Thyroid gland (tissue), 4 donors: Measurements from ENCODE around the gene PILRA. TPM values are rescaled to one million over a fixed set of nuclear protein-coding genes. Genes with fewer than 3 reads are reported as not detected.

ENCODE experiments used
- DNase-seq, 2 donors: peaks; one replicate each; pipeline ENCODE4 v3.0.0-alpha.2; 2019
- H3K27ac ChIP-seq, 3 donors: fragments of 200-600 bp; sonication (generic); 1 replicate in 2 of 3; 2 replicates in 1 of 3; pipeline ENCODE4 v1.5.1; 2016 to 2019; ENCODE audit warnings: mild to moderate bottlenecking in 1 of 3, moderate library complexity in 1 of 3
- H3K27me3 ChIP-seq: fragments of 200-600 bp; sonication (generic); one replicate; pipeline ENCODE4 v1.5.1; 2019
- H3K36me3 ChIP-seq, 2 donors: fragments of 200-600 bp; sonication (generic); one replicate each; pipeline ENCODE4 v1.5.1; 2016 to 2019
- H3K4me1 ChIP-seq, 2 donors: fragments of 200-600 bp; sonication (generic); one replicate each; pipeline ENCODE4 v1.5.1; 2017 to 2019
- H3K4me3 ChIP-seq, 3 donors: fragments of 200-600 bp; sonication (generic); replicated peaks in 1 of 3; 1 replicate in 2 of 3; 2 replicates in 1 of 3; pipeline ENCODE4 v1.5.1; 2016; ENCODE audit warnings: mild to moderate bottlenecking in 1 of 3
- H3K9me3 ChIP-seq: fragments of 200-600 bp; sonication (generic); one replicate; pipeline ENCODE4 v1.5.1; 2017
- CTCF ChIP-seq, 6 experiments: fragments of 200-600 bp in 3 of 6; fragments of 450-650 bp in 3 of 6; sonication (generic) in 3 of 6; IDR thresholded peaks; one replicate each; pipeline ENCODE4 v1.5.1; 2016 to 2019; ENCODE audit warnings: antibody characterized with exemption in 6 of 6, mild to moderate bottlenecking in 2 of 6, inconsistent platforms in 1 of 6, moderate library complexity in 1 of 6
- POLR2A ChIP-seq, 2 donors: fragments of 450-650 bp; IDR thresholded peaks; one replicate each; pipeline ENCODE4 v1.6.1; 2017; ENCODE audit warnings: antibody characterized with exemption in 2 of 2, mild to moderate bottlenecking in 2 of 2, moderate library complexity in 1 of 2
- WGBS, 2 donors: methylation state at CpG; one replicate each; pipeline ENCODE4 v1.1.5; 2017; 5-methylcytosine and 5-hydroxymethylcytosine counted together
- intact Hi-C: fragments of 100-400 bp; cut with DNase I; formaldehyde crosslinking; loops from one replicate; pipeline ENCODE4 v1.15.1; 2023
- total RNA-seq, 4 donors: library from RNA; depleted of rRNA; stranded (reverse); fragments of >200 nt; gene quantifications; one replicate each; pipeline ENCODE4 v1.2.3, GENCODE V29; 2016

PILRA gene
- total RNA-seq, 4 donors from 2014 or later: 2.4 to 6.4 (median 4.4) TPM

GRCh38 chr7:100418930-100419659, 45.8 kb downstream of the PILRA start:
- TF ChIP-seq POLR2A (IDR thresholded peaks at IDR 0.05) (no peak), CTCF (IDR thresholded peaks at IDR 0.05) (no peak)
- H3K4me3 ChIP-seq: no peak overlapping the region
- H3K4me1 ChIP-seq: no peaks in the 10 kb centered on the region
- WGBS, 2 donors: 87 to 90% methylated on average over 1 of the region's 1 CpG
- no peak for DNase-seq
- no peaks in the 10 kb centered on the region for H3K27me3 ChIP-seq
- H3K27ac ChIP-seq: no peak overlapping the region
- no peaks in the 10 kb centered on the region for H3K9me3 ChIP-seq
- no peaks in the 10 kb centered on the region for H3K36me3 ChIP-seq
- intact Hi-C loops: no loop called here

- WGBS, 2 donors: 71 to 79% methylated on average over 1 of the region's 1 CpG
- no peaks in the 10 kb centered on the region for H3K27me3 ChIP-seq
- no peak for DNase-seq
- no peaks in the 10 kb centered on the region for H3K9me3 ChIP-seq
- no peak overlapping the region for H3K27ac ChIP-seq
- H3K36me3 ChIP-seq: no peaks in the 10 kb centered on the region
- no peak overlapping the region for H3K4me3 ChIP-seq
- H3K4me1 ChIP-seq: no peaks in the 10 kb centered on the region
- TF ChIP-seq CTCF (IDR thresholded peaks at IDR 0.05) (no peak), POLR2A (IDR thresholded peaks at IDR 0.05) (no peak)
- intact Hi-C loops: no loop called here
These were observed 46.5 kb downstream of the PILRA start for GRCh38 chr7:100419660-100420226.

GRCh38 chr7:100423315-100423714, 50.0 kb downstream of the PILRA start:
- WGBS, 2 donors: 86 to 93% methylated on average over 6 of the region's 6 CpGs
- no peak for TF ChIP-seq CTCF (IDR thresholded peaks at IDR 0.05)
- TF ChIP-seq POLR2A (IDR thresholded peaks at IDR 0.05): no peak
- Histone ChIP-seq H3K36me3 (no peaks in the 10 kb centered on the region), H3K27me3 (no peaks in the 10 kb centered on the region), H3K9me3 (no peaks in the 10 kb centered on the region), H3K4me1 (peaks cover 3 to 6% of the 10 kb centered on the region in 2 donors), H3K4me3 (no peak overlapping the region), H3K27ac (no peak overlapping the region)
- intact Hi-C loops: no loop called here
- DNase-seq: no peak

GRCh38 chr7:100425347-100425746, 52.1 kb downstream of the PILRA start:
- Histone ChIP-seq H3K27ac (no peak overlapping the region), H3K9me3 (no peaks in the 10 kb centered on the region), H3K27me3 (no peaks in the 10 kb centered on the region), H3K36me3 (no peaks in the 10 kb centered on the region), H3K4me3 (no peak overlapping the region), H3K4me1 (peaks cover 4 to 6% of the 10 kb centered on the region in 2 donors)
- TF ChIP-seq CTCF (IDR thresholded peaks at IDR 0.05) (no peak), POLR2A (IDR thresholded peaks at IDR 0.05) (no peak)
- WGBS, 2 donors: 43 to 85% methylated on average over 1 of the region's 1 CpG
- DNase-seq: no peak
- intact Hi-C loops: no loop called here

GRCh38 chr7:100426516-100426915, 53.2 kb downstream of the PILRA start:
- TF ChIP-seq POLR2A (IDR thresholded peaks at IDR 0.05) (no peak), CTCF (IDR thresholded peaks at IDR 0.05) (no peak)
- H3K27ac ChIP-seq: no peak overlapping the region
- no peaks in the 10 kb centered on the region for H3K27me3 ChIP-seq
- peaks cover 15 to 17% of the 10 kb centered on the region in 2 donors for H3K4me1 ChIP-seq
- no peaks in the 10 kb centered on the region for H3K9me3 ChIP-seq
- no peak for DNase-seq
- H3K36me3 ChIP-seq: no peaks in the 10 kb centered on the region
- intact Hi-C loops: no loop called here
- H3K4me3 ChIP-seq: no peak overlapping the region
